Thyroid gland (tissue), 4 donors: ENCODE data around the gene LYPD5.

ENCODE experiments used
- CTCF ChIP-seq, 6 experiments: fragments of 200-600 bp in 3 of 6; fragments of 450-650 bp in 3 of 6; sonication (generic) in 3 of 6; IDR thresholded peaks; one replicate each; pipeline ENCODE4 v1.5.1; 2016 to 2019; ENCODE audit warnings: antibody characterized with exemption in 6 of 6, mild to moderate bottlenecking in 2 of 6, inconsistent platforms in 1 of 6, moderate library complexity in 1 of 6
- POLR2A ChIP-seq, 2 donors: fragments of 450-650 bp; IDR thresholded peaks; one replicate each; pipeline ENCODE4 v1.6.1; 2017; ENCODE audit warnings: antibody characterized with exemption in 2 of 2, mild to moderate bottlenecking in 2 of 2, moderate library complexity in 1 of 2

- TF ChIP-seq CTCF (IDR thresholded peaks at IDR 0.05) (no peak), POLR2A (IDR thresholded peaks at IDR 0.05) (no peak)
Measured at GRCh38 chr19:43798026-43798545, 4.2 kb downstream of the LYPD5 start.
